GM23248 (cell line): ENCODE measurements around the gene SUPT5H. TPM values are rescaled to one million over a fixed set of nuclear protein-coding genes. Genes with fewer than 3 reads are reported as not detected.

Experiments used
- DNase-seq: peaks from one replicate; pipeline ENCODE4 v3.0.0-alpha.2; 2015
- H2AFZ ChIP-seq: fragments of 200-600 bp; sonication (generic); 2 replicates; pipeline ENCODE4 v1.6.1; 2016; ENCODE audit warnings: antibody characterized with exemption
- H3F3A ChIP-seq: fragments of 200-600 bp; sonication (generic); 2 replicates; pipeline ENCODE4 v1.6.1; 2016; ENCODE audit warnings: mild to moderate bottlenecking, antibody characterized with exemption, mixed run types; ENCODE audit not compliant: insufficient read depth
- H3K27ac ChIP-seq: fragments of 200-600 bp; sonication (generic); 2 replicates; pipeline ENCODE4 v1.5.1; 2016; ENCODE audit warnings: mild to moderate bottlenecking
- H3K27me3 ChIP-seq: fragments of 200-600 bp; sonication (generic); replicated peaks from 2 replicates; pipeline ENCODE4 v1.6.1; 2016; ENCODE audit warnings: mild to moderate bottlenecking; ENCODE audit not compliant: insufficient read depth
- H3K36me3 ChIP-seq: fragments of 200-600 bp; sonication (generic); 2 replicates; pipeline ENCODE4 v1.6.1; 2016; ENCODE audit warnings: low read depth, mild to moderate bottlenecking
- H3K4me1 ChIP-seq: fragments of 200-600 bp; sonication (generic); 2 replicates; pipeline ENCODE4 v1.6.1; 2016; ENCODE audit warnings: mild to moderate bottlenecking; ENCODE audit not compliant: insufficient read depth
- H3K4me2 ChIP-seq: fragments of 200-600 bp; sonication (generic); one replicate; pipeline ENCODE4 v1.6.1; 2016; ENCODE audit warnings: mild to moderate bottlenecking; ENCODE audit not compliant: unreplicated experiment
- H3K4me3 ChIP-seq: fragments of 200-600 bp; sonication (generic); 2 replicates; pipeline ENCODE4 v1.5.1; 2016; ENCODE audit warnings: mild to moderate bottlenecking
- H3K79me2 ChIP-seq: fragments of 200-600 bp; sonication (generic); 2 replicates; pipeline ENCODE4 v1.6.1; 2016; ENCODE audit warnings: mild to moderate bottlenecking; ENCODE audit not compliant: insufficient read depth
- H3K9ac ChIP-seq: fragments of 200-600 bp; sonication (generic); 2 replicates; pipeline ENCODE4 v1.6.1; 2016; ENCODE audit warnings: mild to moderate bottlenecking
- H3K9me2 ChIP-seq: fragments of 200-600 bp; sonication (generic); 2 replicates; pipeline ENCODE4 v1.6.1; 2016; ENCODE audit warnings: mixed run types, mild to moderate bottlenecking, moderate library complexity; ENCODE audit not compliant: insufficient read depth
- H3K9me3 ChIP-seq: fragments of 200-600 bp; sonication (generic); one replicate; pipeline ENCODE4 v1.6.1; 2017; ENCODE audit warnings: low read depth
- H4K20me1 ChIP-seq: fragments of 200-600 bp; sonication (generic); 2 replicates; pipeline ENCODE4 v1.6.0; 2016; ENCODE audit not compliant: insufficient read depth
- EZH2 ChIP-seq: fragments of 200-600 bp; sonication (generic); IDR thresholded peaks from 2 replicates; pipeline ENCODE4 v1.6.1; 2018; ENCODE audit warnings: antibody characterized with exemption, mild to moderate bottlenecking; ENCODE audit not compliant: insufficient read depth, poor library complexity, severe bottlenecking
- EZH2phosphoT487 ChIP-seq: fragments of 200-600 bp; sonication (generic); IDR thresholded peaks from 2 replicates; pipeline ENCODE4 v1.6.1; 2018; ENCODE audit warnings: antibody characterized with exemption, moderate library complexity, mild to moderate bottlenecking, low read depth; ENCODE audit not compliant: insufficient read depth
- WGBS, 2 experiments: methylation state at CpG; one replicate each; pipeline ENCODE4 v1.1.6; 2015 to 2017; ENCODE audit warnings: low lambda C conversion rate in 2 of 2, low coverage in 1 of 2; ENCODE audit errors: missing lambda C conversion rate in 2 of 2; 5-methylcytosine and 5-hydroxymethylcytosine counted together
- in situ Hi-C: fragments of 300-500 bp; cut with MboI; formaldehyde crosslinking; loops from 2 replicates; pipeline ENCODE4 v1.15.0; 2020
- polyA plus RNA-seq: library from polyadenylated mRNA; unstranded; fragments of >200 nt; fragmentation: Nextera tagmentation; extraction: Ambion mirVana; gene quantifications from 2 replicates; pipeline ENCODE4 v1.2.1, GENCODE V29; 2016
- total RNA-seq: library from RNA; depleted of rRNA; stranded (reverse); fragments of >200 nt; shearing (Covaris generic); gene quantifications from 2 replicates; pipeline ENCODE4 v1.2.3, GENCODE V29; 2014

SUPT5H gene
- total and polyA plus RNA-seq, 2 experiments from 2014 or later, result 76.5 to 125 TPM

DNA sequence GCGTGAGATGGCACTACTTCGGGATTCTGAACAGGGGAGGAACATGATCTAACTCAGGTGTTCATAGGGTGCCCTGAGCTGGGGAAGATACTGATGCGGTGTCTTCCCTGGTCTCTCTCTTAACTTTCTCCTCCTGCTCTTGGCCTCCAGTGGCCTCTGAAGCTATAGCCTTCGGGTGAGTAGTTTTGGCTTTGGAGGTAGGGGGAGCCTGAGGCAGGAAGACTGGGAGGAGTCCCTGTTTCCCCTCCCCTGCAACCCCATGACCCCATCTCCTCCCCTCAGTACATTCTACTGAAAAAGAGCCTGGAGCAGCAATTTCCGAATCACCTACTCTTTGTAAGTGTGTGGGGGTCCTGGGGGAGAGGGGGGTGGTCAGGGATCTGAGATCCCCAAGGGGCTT is 73.1 kb downstream of the SUPT5H start:
- in situ Hi-C loops, result no loop called here
- no peaks in the 10 kb centered on the region for H4K20me1 ChIP-seq
- WGBS, 2 experiments, result 57 to 63% methylated on average over 5 of the region's 5 CpGs
- H3K9ac ChIP-seq, result no peak overlapping the region
- no peaks in the 10 kb centered on the region for H3K79me2 ChIP-seq
- H3K27me3 ChIP-seq, result peaks cover 32% of the 10 kb centered on the region
- H3K4me2 ChIP-seq, result no peak overlapping the region
- H3K4me1 ChIP-seq, result no peaks in the 10 kb centered on the region
- no peak for DNase-seq
- no peaks in the 10 kb centered on the region for H3K9me2 ChIP-seq
- H2AFZ ChIP-seq, result no peak overlapping the region
- no peak overlapping the region for H3K27ac ChIP-seq
- H3K4me3 ChIP-seq, result no peak overlapping the region
- H3K9me3 ChIP-seq, result no peaks in the 10 kb centered on the region
- TF ChIP-seq EZH2phosphoT487 (no peak), EZH2 (no peak)
- no peaks in the 10 kb centered on the region for H3K36me3 ChIP-seq
- no peaks in the 10 kb centered on the region for H3F3A ChIP-seq

DNA sequence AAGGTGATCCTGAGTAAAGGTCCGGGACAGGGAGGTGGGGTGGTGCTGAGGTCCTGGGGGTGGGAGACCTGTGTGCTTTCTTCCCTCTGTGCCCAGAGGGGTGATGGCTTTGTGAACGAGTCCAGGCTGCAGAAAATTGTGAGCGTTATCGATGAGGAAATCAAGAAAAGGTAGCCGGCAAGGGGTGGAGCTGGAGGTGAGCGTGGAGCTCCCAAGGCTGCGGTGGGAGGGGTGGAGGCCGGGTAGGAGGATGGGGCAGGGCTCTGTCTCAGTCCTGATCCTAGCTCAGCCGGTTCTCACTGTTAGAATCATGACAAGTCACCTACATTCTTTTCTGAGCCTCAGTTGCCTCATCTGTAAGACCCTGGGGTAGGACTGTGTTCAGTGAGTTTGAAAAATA is 73.6 kb downstream of the SUPT5H start:
- no peak overlapping the region for H3K9ac ChIP-seq
- no peaks in the 10 kb centered on the region for H3K4me1 ChIP-seq

DNA sequence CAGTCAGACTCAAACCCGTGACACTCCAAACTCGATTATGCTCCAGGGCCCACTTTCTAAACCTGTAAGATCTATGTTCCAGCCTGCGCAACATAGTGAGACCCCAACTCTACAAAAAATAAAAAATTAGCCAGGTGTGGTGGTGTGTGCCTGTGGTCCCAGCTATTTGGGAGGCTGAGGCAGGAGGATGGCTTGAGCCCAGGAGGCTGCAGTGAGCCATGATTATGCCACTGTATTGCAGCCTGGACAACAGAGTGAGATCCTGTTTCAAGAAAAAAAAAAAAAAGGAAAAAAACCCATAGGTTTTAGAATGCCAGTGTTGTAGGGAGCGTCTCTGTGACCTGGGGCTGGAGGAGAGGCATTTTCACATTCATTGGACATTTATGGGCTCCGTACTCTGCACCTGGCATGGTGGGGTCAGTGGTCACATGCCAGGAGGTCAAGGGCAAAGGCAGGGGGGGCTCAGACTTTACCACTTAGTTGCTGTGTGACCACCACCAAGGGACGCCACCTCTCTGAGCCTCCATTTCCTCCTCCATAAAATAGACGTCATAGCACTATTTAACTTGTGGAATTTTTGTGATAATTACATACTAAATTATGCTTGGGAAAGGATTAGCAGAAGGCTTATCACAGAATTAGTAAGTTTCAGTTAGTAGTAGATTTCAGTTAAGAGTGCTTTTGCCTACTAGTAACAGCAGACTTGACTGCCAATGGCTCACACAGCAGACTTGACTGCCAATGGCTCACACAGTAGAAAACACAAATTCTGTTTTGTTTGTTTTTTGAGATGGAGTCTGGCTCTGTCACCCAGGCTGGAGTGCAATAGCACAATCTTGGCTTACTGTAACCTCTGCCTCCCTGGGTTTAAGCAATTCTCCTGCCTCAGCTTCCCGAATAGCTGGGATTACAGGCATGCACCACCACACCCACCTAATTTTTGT is 75.4 kb downstream of the SUPT5H start:
- H4K20me1 ChIP-seq, result no peaks in the 10 kb centered on the region
- DNase-seq, result no peak
- no peaks in the 10 kb centered on the region for H3K9me2 ChIP-seq
- no peak overlapping the region for H3K4me3 ChIP-seq
- H3K27me3 ChIP-seq, result peaks cover 9% of the 10 kb centered on the region
- TF ChIP-seq EZH2phosphoT487, result no peak
- no peak for TF ChIP-seq EZH2
- H3K4me1 ChIP-seq, result no peaks in the 10 kb centered on the region
- H3K4me2 ChIP-seq, result no peak overlapping the region
- in situ Hi-C loops, result no loop called here
- H3K9ac ChIP-seq, result no peak overlapping the region
- H2AFZ ChIP-seq, result no peak overlapping the region
- H3K79me2 ChIP-seq, result no peaks in the 10 kb centered on the region
- no peaks in the 10 kb centered on the region for H3F3A ChIP-seq
- no peaks in the 10 kb centered on the region for H3K9me3 ChIP-seq
- 70 to 71% methylated on average over 8 of the region's 8 CpGs for WGBS, 2 experiments
- H3K27ac ChIP-seq, result no peak overlapping the region
- no peaks in the 10 kb centered on the region for H3K36me3 ChIP-seq

More for the DNA sequence above, 73.6 kb downstream of the SUPT5H start:
- 57 to 65% methylated on average over 8 to 9 of the region's 9 CpGs for WGBS, 2 experiments
- Histone ChIP-seq H2AFZ (no peak overlapping the region), H3F3A (no peaks in the 10 kb centered on the region), H3K9me3 (no peaks in the 10 kb centered on the region), H3K27ac (no peak overlapping the region), H3K36me3 (no peaks in the 10 kb centered on the region), H3K9me2 (no peaks in the 10 kb centered on the region), H4K20me1 (no peaks in the 10 kb centered on the region), H3K27me3 (peaks cover 27% of the 10 kb centered on the region), H3K4me2 (no peak overlapping the region), H3K79me2 (no peaks in the 10 kb centered on the region), H3K4me3 (no peak overlapping the region)
- DNase-seq, result no peak
- TF ChIP-seq EZH2 (no peak), EZH2phosphoT487 (no peak)
- in situ Hi-C loops, result no loop called here

DNA sequence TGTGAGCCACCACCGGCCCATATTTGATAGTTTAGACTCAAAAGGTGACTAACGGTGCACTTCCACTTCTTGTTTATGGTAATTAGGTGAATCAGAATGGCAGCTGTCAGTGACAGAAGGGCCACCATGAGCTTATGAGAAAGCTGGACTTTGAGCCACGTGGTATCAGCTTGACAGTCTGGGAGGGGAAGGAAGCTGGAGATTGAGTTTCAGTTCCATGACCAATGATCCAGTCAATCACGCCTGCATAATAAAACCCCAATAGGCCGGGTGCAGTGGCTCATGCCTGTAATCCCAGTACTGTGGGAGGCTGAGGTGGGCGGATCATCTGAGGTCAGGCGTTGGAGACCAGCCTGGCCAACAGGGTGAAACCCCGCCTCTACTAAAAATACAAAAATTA is 79.1 kb downstream of the SUPT5H start:
- no peak overlapping the region for H3K9ac ChIP-seq
- no peaks in the 10 kb centered on the region for H3K9me2 ChIP-seq
- H3K27me3 ChIP-seq, result no peaks in the 10 kb centered on the region
- no peak for DNase-seq
- no peak overlapping the region for H3K27ac ChIP-seq
- no peaks in the 10 kb centered on the region for H3K9me3 ChIP-seq
- H3K36me3 ChIP-seq, result no peaks in the 10 kb centered on the region
- TF ChIP-seq EZH2 (no peak), EZH2phosphoT487 (no peak)
- no peak overlapping the region for H2AFZ ChIP-seq
- peaks cover 12% of the 10 kb centered on the region for H3K79me2 ChIP-seq
- H3K4me3 ChIP-seq, result no peak overlapping the region
- H3F3A ChIP-seq, result no peaks in the 10 kb centered on the region; the same call in 1 of the 2 replicates
- 87 to 93% methylated on average over 8 of the region's 8 CpGs for WGBS, 2 experiments
- H3K4me1 ChIP-seq, result no peaks in the 10 kb centered on the region
- no peak overlapping the region for H3K4me2 ChIP-seq
- H4K20me1 ChIP-seq, result no peaks in the 10 kb centered on the region
- in situ Hi-C loops, result no loop called here
